K562 (cell line): ENCODE results near the gene CD2. TPM values are rescaled to one million over a fixed set of nuclear protein-coding genes. Genes with fewer than 3 reads are reported as not detected.

ENCODE experiments used
- ATAC-seq: fragments of 200-7000 bp; cut with Tn5 transposase; 3 replicates; pipeline ENCODE4 v1.9.1; 2020; ENCODE audit warnings: moderate library complexity
- BruUV-seq: library from RNA; stranded (reverse); fragments of 400-500 nt; replicated peaks from 2 replicates; lab custom pipeline; 2021; lab: Mats Ljungman, UMichigan
- CTCF ChIA-PET: fragments of 300-600 bp; formaldehyde crosslinking; extraction: SDS; loops from one replicate; lab custom pipeline; 2021; ENCODE audit warnings: low intra/inter-chr PET ratio; lab: Yijun Ruan, JAX
- POLR2A ChIA-PET: fragments of 300-600, 350-650 bp; sonication (Branson Sonifier 250); formaldehyde crosslinking; extraction: SDS; loops from one replicate; lab custom pipeline; 2021; ENCODE audit warnings: antibody characterized with exemption, inconsistent platforms; lab: Yijun Ruan, JAX
- DNase-seq, 4 experiments: peaks; one replicate each; pipeline versions ENCODE4 v3.0.0 to v3.0.0-alpha.2; 2011 to 2018; ENCODE audit warnings: low spot score in 3 of 4, mixed read lengths in 3 of 4; ENCODE audit errors: extremely low read depth in 1 of 4
- FAIRE-seq: peaks from 2 replicates; lab custom pipeline; 2011; peaks lifted over from hg19 to GRCh38; lab: Jason Lieb, UNC
- H2AFZ ChIP-seq: 2 replicates; pipeline ENCODE4 v1.6.0; 2011; ENCODE audit warnings: low read depth, low read length, control low read depth, inconsistent platforms
- H3K27ac ChIP-seq: fragments of 200-600 bp; 3 replicates; pipeline ENCODE4 v1.8.0; 2011; ENCODE audit warnings: low read depth, mild to moderate bottlenecking, control low read depth, inconsistent platforms, low read length, moderate library complexity, mixed read lengths; ENCODE audit errors: extremely low read depth
- H3K27me3 ChIP-seq, 2 experiments: fragments of 300-600 bp in 1 of 2; 2 replicates in 1 of 2; 3 replicates in 1 of 2; pipeline versions ENCODE4 v1.6.0 to v1.8.0; 2011; ENCODE audit warnings: inconsistent platforms in 2 of 2, low read length in 2 of 2, mild to moderate bottlenecking in 1 of 2, mixed read lengths in 1 of 2, moderate library complexity in 1 of 2; ENCODE audit not compliant: control insufficient read depth in 2 of 2, insufficient read depth in 2 of 2
- H3K36me3 ChIP-seq: fragments of 300-600 bp; 3 replicates; pipeline ENCODE4 v1.8.0; 2011; ENCODE audit warnings: mild to moderate bottlenecking, low read length, inconsistent platforms; ENCODE audit not compliant: control insufficient read depth, insufficient read depth
- H3K4me1 ChIP-seq, 2 experiments: fragments of 200-600 bp in 1 of 2; replicated peaks in 1 of 2; 2 replicates in 1 of 2; 3 replicates in 1 of 2; pipeline versions ENCODE4 v1.5.1 to v1.8.0; 2011; ENCODE audit warnings: inconsistent platforms in 2 of 2, low read length in 2 of 2, mild to moderate bottlenecking in 1 of 2, mixed read lengths in 1 of 2, moderate library complexity in 1 of 2; ENCODE audit not compliant: control insufficient read depth in 2 of 2, insufficient read depth in 2 of 2
- H3K4me2 ChIP-seq: 2 replicates; pipeline ENCODE4 v1.6.1; 2011; ENCODE audit warnings: low read length, control low read depth, inconsistent platforms, mixed read lengths; ENCODE audit not compliant: insufficient read depth
- H3K4me3 ChIP-seq: fragments of 200-600 bp; sonication (generic), shearing (Covaris generic); 2 replicates; pipeline ENCODE4 v1.5.1; 2016; ENCODE audit warnings: control low read depth, inconsistent platforms
- H3K79me2 ChIP-seq: fragments of 200-600 bp; 3 replicates; pipeline ENCODE4 v1.8.0; 2011; ENCODE audit warnings: low read length, inconsistent platforms; ENCODE audit not compliant: control insufficient read depth, insufficient read depth
- H3K9ac ChIP-seq, 2 experiments: 2 replicates each; pipeline versions ENCODE4 v1.6.0 to v1.6.1; 2011; ENCODE audit warnings: low read depth in 2 of 2, low read length in 2 of 2, control low read depth in 1 of 2, inconsistent platforms in 1 of 2, mild to moderate bottlenecking in 1 of 2, mixed read lengths in 1 of 2; ENCODE audit not compliant: insufficient read depth in 1 of 2
- H3K9me1 ChIP-seq: one replicate; pipeline ENCODE4 v1.6.0; 2011; ENCODE audit warnings: inconsistent platforms, mild to moderate bottlenecking, low read length, moderate library complexity; ENCODE audit not compliant: control insufficient read depth, insufficient read depth
- H3K9me3 ChIP-seq: replicated peaks from 2 replicates; pipeline ENCODE4 v1.5.1; 2011; ENCODE audit warnings: low read depth, low read length, inconsistent platforms; ENCODE audit not compliant: control insufficient read depth, insufficient read depth
- H4K20me1 ChIP-seq: replicated peaks from 2 replicates; pipeline ENCODE4 v1.6.1; 2011; ENCODE audit warnings: low read length, inconsistent platforms, mixed read lengths; ENCODE audit not compliant: control insufficient read depth, insufficient read depth
- CREB3L1 ChIP-seq: fragments of 450-650 bp; IDR thresholded peaks from 2 replicates; pipeline ENCODE4 v1.6.1; 2014; ENCODE audit warnings: low read depth, mild to moderate bottlenecking, moderate library complexity, borderline replicate concordance
- FOXJ3 ChIP-seq: sonication (generic); formaldehyde crosslinking; IDR thresholded peaks from 2 replicates; pipeline ENCODE4 v1.4.0; 2020; ENCODE audit warnings: mild to moderate bottlenecking, missing genetic modification reagents
- HDAC3 ChIP-seq: fragments of 450-650 bp; IDR thresholded peaks from 2 replicates; pipeline ENCODE4 v1.6.1; 2018; ENCODE audit warnings: borderline replicate concordance, mild to moderate bottlenecking, moderate library complexity; ENCODE audit not compliant: partially characterized antibody
- KHSRP ChIP-seq: fragments of 450-650 bp; IDR thresholded peaks from 2 replicates; pipeline ENCODE4 v1.6.1; 2017
- MXI1 ChIP-seq: IDR thresholded peaks from 2 replicates; pipeline ENCODE4 v1.6.1; 2011; ENCODE audit warnings: low read depth, mild to moderate bottlenecking, improper control_type of control experiment, low read length
- PHTF2 ChIP-seq: fragments of 250-450 bp; sonication (Bioruptor Pico); IDR thresholded peaks from 2 replicates; pipeline ENCODE4 v1.5.0; 2021; ENCODE audit warnings: mild to moderate bottlenecking
- POLR2A ChIP-seq: fragments of 450-650 bp; conservative IDR thresholded peaks from 2 replicates; pipeline ENCODE4 v1.6.1; 2016
- PTBP1 ChIP-seq: fragments of 200-400 bp; formaldehyde crosslinking; IDR thresholded peaks from 2 replicates; pipeline ENCODE4 v1.6.1; 2017; ENCODE audit warnings: low read depth, low read length
- RERE ChIP-seq: sonication (generic); formaldehyde crosslinking; IDR thresholded peaks from 2 replicates; pipeline ENCODE4 v1.8.0; 2023; ENCODE audit warnings: missing genetic modification reagents, mild to moderate bottlenecking, borderline replicate concordance
- SIX5 ChIP-seq, 2 experiments: IDR thresholded peaks; 2 replicates each; pipeline ENCODE4 v1.6.1; 2011; ENCODE audit warnings: low read length in 2 of 2, borderline replicate concordance in 1 of 2, low read depth in 1 of 2, mild to moderate bottlenecking in 1 of 2, moderate library complexity in 1 of 2; ENCODE audit not compliant: insufficient read depth in 1 of 2
- ZBTB34 ChIP-seq: fragments of 250-450 bp; sonication (Bioruptor Pico); IDR thresholded peaks from 2 replicates; pipeline ENCODE4 v1.8.0; 2021; ENCODE audit warnings: mild to moderate bottlenecking, moderate library complexity
- ZFP36 ChIP-seq: fragments of 150-350 bp; IDR thresholded peaks from 2 replicates; pipeline ENCODE4 v1.6.1; 2018; ENCODE audit warnings: low read length, low read depth; ENCODE audit not compliant: partially characterized antibody
- ZNF140 ChIP-seq: fragments of 250-450 bp; sonication (Bioruptor Pico); IDR thresholded peaks from 2 replicates; pipeline ENCODE4 v1.8.0; 2021; ENCODE audit warnings: moderate library complexity, mild to moderate bottlenecking, inconsistent platforms
- ZNF75A ChIP-seq: fragments of 450-650 bp; formaldehyde crosslinking; IDR thresholded peaks from 2 replicates; pipeline ENCODE4 v1.4.0; 2020; ENCODE audit warnings: mild to moderate bottlenecking
- WGBS: fragments of 100-300 bp; shearing (Covaris generic); methylation state at CpG from one replicate; pipeline ENCODE4 v1.1.6; 2016; ENCODE audit warnings: low coverage, mixed read lengths; ENCODE audit not compliant: insufficient coverage; ENCODE audit errors: missing lambda C conversion rate; 5-methylcytosine and 5-hydroxymethylcytosine counted together
- in situ Hi-C: fragments of 300-500 bp; cut with MboI; formaldehyde crosslinking; loops from 4 replicates; pipeline ENCODE4 v1.15.0; 2018; ENCODE audit warnings: inconsistent platforms, mixed read lengths
- intact Hi-C: fragments of 100-400 bp; cut with micrococcal nuclease; formaldehyde crosslinking; loops from 2 replicates; pipeline ENCODE4 v1.14.2; 2022
- polyA plus RNA-seq, 8 experiments: library from polyadenylated mRNA; depleted of rRNA in 4 of 8; stranded (reverse) in 5 of 8; unstranded in 3 of 8; fragments of >200 nt; fragmentation: Nextera tagmentation in 2 of 8; fragmentation: Illumina TruSeq in 1 of 8; extraction: Ambion mirVana in 2 of 8; extraction: Trizol in 1 of 8; gene quantifications; 2 replicates each; pipeline versions ENCODE4 v1.2.1 to v1.2.3, GENCODE V29; 2011 to 2014; ENCODE audit warnings: inconsistent platforms in 1 of 8, missing spikeins in 1 of 8
- total RNA-seq, 7 experiments: library from RNA; depleted of rRNA in 6 of 7; stranded (reverse); fragments of >200 nt in 6 of 7; fragmentation: Illumina TruSeq in 2 of 7; extraction: Trizol in 2 of 7; gene quantifications; 2 replicates each; pipeline versions ENCODE4 v1.2.1 to v1.2.3, GENCODE V29; 2011 to 2021; ENCODE audit warnings: low replicate concordance in 1 of 7

CD2 gene
- total and polyA plus RNA-seq, 9 of the 15 experiments (the other 6 are each of a cell fraction or from before 2014, with no cell fraction given) = 0.07 to 0.16 TPM; not detected in 7

- TF ChIP-seq PTBP1 (no peak), KHSRP (no peak), FOXJ3 (CRISPR knock-in tag) (no peak), PHTF2 (CRISPR knock-in tag) (no peak), ZNF75A (CRISPR knock-in tag) (no peak)
- TF ChIP-seq, all 486 proteins: peak for 0
These were observed 52.0 kb downstream of the CD2 start (continued) for GRCh38 chr1:116806245-116806644.

- ATAC-seq = no peak
- Histone ChIP-seq H3K9me1 (no peaks in the 10 kb centered on the region), H2AFZ (peak overlapping the region; percentile 20), H3K4me3 (no peak overlapping the region), H3K4me2 (no peak overlapping the region), H3K27me3 (no peaks in the 10 kb centered on the region), H3K36me3 (no peaks in the 10 kb centered on the region), H4K20me1 (no peaks in the 10 kb centered on the region), H3K79me2 (no peaks in the 10 kb centered on the region), H3K27ac (no peak overlapping the region), H3K9me3 (no peaks in the 10 kb centered on the region; the same call in 1 of the 2 replicates), H3K9ac (peak overlapping the region in 1 of 2 experiments; percentile 28; a peak in 1 of 4 replicates), H3K4me1 (peaks cover 0 to 6% of the 10 kb centered on the region in 2 experiments; a peak in 1 of 5 replicates)
- DNase-seq = no peak
- in situ Hi-C loops (no loop called here), intact Hi-C loops (no loop called here)
- ChIA-PET POLR2A (interaction anchor here (0.5 kb wide), 1 partner anchor 329 kb away, joined by 3 read pairs; no protein-coding TSS in a partner anchor), CTCF (no interaction called here)
- FAIRE-seq = no peak
- WGBS = 40% methylated on average over 4 of the region's 4 CpGs
- no TSS peak for BruUV-seq
- TF ChIP-seq SIX5 (IDR thresholded peaks at IDR 0.05; ENCODE audit: borderline replicate concordance in 1 of 2, insufficient read depth in 1 of 2, low read depth in 1 of 2, low read length in 2 of 2) = no peak
- no peak for TF ChIP-seq ZBTB34 (CRISPR knock-in tag)
- no peak for TF ChIP-seq POLR2A
- no peak for TF ChIP-seq MXI1
- no peak for TF ChIP-seq ZNF140 (CRISPR knock-in tag)
- no peak for TF ChIP-seq CREB3L1
- no peak for TF ChIP-seq ZFP36
- no peak for TF ChIP-seq RERE (CRISPR knock-in tag)
- no peak for TF ChIP-seq HDAC3
These were observed 52.4 kb downstream of the CD2 start for GRCh38 chr1:116806671-116807070.
